Renal cortex interstitium (tissue), 15 donors: ENCODE data around the gene IVD. TPM values are rescaled to one million over a fixed set of nuclear protein-coding genes. Genes with fewer than 3 reads are reported as not detected.

Experiments used
- DNase-seq, 11 donors: peaks; one replicate each; pipeline ENCODE4 v3.0.0-alpha.2; 2013; ENCODE audit warnings: low read depth in 9 of 11, low spot score in 4 of 11; ENCODE audit errors: extremely low read depth in 1 of 11
- long read RNA-seq, 16 experiments: transcript quantifications; one replicate each; lab custom pipeline, GENCODE V29; 2026
- polyA plus RNA-seq, 3 donors: library from polyadenylated mRNA; unstranded; fragments of 120-200 nt; gene quantifications; one replicate each; pipeline ENCODE4 v1.2.1, GENCODE V29; 2013; ENCODE audit not compliant: insufficient read length in 3 of 3

IVD gene
- 10 to 100 TPM; 74.5 to 94.5 (median 76.0) TPM for polyA plus RNA-seq
- long read RNA-seq, donor 1, partial matches to known transcripts = 0 of 4 reads
- long read RNA-seq, donor 1, other reads (novel, unspliced or antisense) = 0 of 4 reads
- long read RNA-seq, donor 2, transcript IVD-206 (12 exons, 1,809 nt) = major isoform, 10 of 10 reads
- long read RNA-seq, donor 2, partial matches to known transcripts = 0 of 10 reads
- long read RNA-seq, donor 2, other reads (novel, unspliced or antisense) = 0 of 10 reads
- long read RNA-seq, donor 3, transcript IVD-206 (12 exons, 1,809 nt) = major isoform, 16 of 17 reads
- long read RNA-seq, donor 3, partial matches to known transcripts = 0 of 17 reads
- long read RNA-seq, donor 3, other reads (novel, unspliced or antisense) = 0 of 17 reads
- long read RNA-seq, donor 4, transcript IVD-206 (12 exons, 1,809 nt) = major isoform, 6 of 14 reads
- long read RNA-seq, donor 4, partial matches to known transcripts = 5 of 14 reads
- long read RNA-seq, donor 4, other reads (novel, unspliced or antisense) = 0 of 14 reads
- long read RNA-seq, donor 5 = 0 reads
- long read RNA-seq, donor 6, transcript IVD-206 (12 exons, 1,809 nt) = major isoform, 5 of 5 reads
- long read RNA-seq, donor 6, partial matches to known transcripts = 0 of 5 reads
- long read RNA-seq, donor 6, other reads (novel, unspliced or antisense) = 0 of 5 reads
- long read RNA-seq, donor 7, partial matches to known transcripts = 13 of 15 reads
- long read RNA-seq, donor 7, other reads (novel, unspliced or antisense) = 0 of 15 reads
- long read RNA-seq, donor 8 = 0 reads
- long read RNA-seq, donor 9, transcript IVD-206 (12 exons, 1,809 nt) = major isoform, 7 of 8 reads
- long read RNA-seq, donor 9, partial matches to known transcripts = 0 of 8 reads
- long read RNA-seq, donor 9, other reads (novel, unspliced or antisense) = 0 of 8 reads
- long read RNA-seq, donor 10, transcript IVD-206 (12 exons, 1,809 nt) = major isoform, 8 of 13 reads
- long read RNA-seq, donor 10, partial matches to known transcripts = 5 of 13 reads
- long read RNA-seq, donor 10, other reads (novel, unspliced or antisense) = 0 of 13 reads
- long read RNA-seq, donor 11, transcript IVD-206 (12 exons, 1,809 nt) = major isoform, 11 of 17 reads
- long read RNA-seq, donor 11, partial matches to known transcripts = 5 of 17 reads
- long read RNA-seq, donor 11, other reads (novel, unspliced or antisense) = 0 of 17 reads
- long read RNA-seq, donor 12, partial matches to known transcripts = 0 of 1 reads
- long read RNA-seq, donor 12, other reads (novel, unspliced or antisense) = 0 of 1 reads
- long read RNA-seq, donor 13 = 0 reads
- long read RNA-seq, donor 14, partial matches to known transcripts = 0 of 5 reads
- long read RNA-seq, donor 14, other reads (novel, unspliced or antisense) = 0 of 5 reads
- long read RNA-seq, donor 15, partial matches to known transcripts = 0 of 1 reads
- long read RNA-seq, donor 15, other reads (novel, unspliced or antisense) = 0 of 1 reads
- long read RNA-seq, donor 16, transcript IVD-206 (12 exons, 1,809 nt) = major isoform, 17 of 38 reads
- long read RNA-seq, donor 16, partial matches to known transcripts = 9 of 38 reads
- long read RNA-seq, donor 16, other reads (novel, unspliced or antisense) = 8 of 38 reads

DNA sequence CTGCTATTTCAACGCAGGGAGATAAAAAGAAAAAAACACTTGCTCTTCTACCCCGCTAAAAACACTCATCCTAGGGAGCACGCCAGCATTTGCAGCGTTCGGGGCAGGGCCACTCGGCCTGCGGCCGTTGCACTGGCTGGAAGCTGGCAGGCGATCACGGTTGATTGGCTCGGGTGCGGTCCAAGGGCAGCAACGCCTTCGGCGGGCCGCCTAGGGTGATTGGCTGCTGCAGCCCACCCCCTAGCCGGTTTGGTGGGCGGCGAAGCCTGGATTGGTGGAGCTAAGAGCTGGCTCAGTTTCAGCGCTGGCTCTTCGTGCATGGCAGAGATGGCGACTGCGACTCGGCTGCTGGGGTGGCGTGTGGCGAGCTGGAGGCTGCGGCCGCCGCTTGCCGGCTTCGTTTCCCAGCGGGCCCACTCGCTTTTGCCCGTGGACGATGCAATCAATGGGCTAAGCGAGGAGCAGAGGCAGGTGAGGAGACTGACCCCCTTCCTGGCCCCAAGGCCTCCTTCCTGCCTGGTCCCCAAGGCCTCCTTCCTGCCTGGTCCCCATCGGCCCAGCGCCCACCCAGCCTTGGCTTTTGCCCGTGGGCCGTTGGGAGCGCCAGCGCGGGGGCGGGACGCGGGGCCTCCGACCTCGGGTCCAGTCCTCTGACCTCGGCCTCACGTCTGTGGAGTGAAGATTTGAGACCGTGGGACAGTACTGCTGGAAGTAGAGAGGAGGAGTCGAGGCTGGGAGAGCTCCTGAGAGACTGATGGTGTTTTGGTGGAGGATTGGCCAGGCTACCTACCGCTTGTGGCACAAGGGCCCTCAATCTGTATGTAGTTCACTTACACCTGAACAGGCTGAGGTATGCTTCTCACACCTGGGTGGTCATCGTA, at the start of gene IVD:
Gene IVD (plus strand): TSS at position 295 of the 881 bp plus-strand sequence. CDS start 33 bp downstream, at position 328.
- DNase-seq = peak; percentile 77 to 94 (median 90)

DNA sequence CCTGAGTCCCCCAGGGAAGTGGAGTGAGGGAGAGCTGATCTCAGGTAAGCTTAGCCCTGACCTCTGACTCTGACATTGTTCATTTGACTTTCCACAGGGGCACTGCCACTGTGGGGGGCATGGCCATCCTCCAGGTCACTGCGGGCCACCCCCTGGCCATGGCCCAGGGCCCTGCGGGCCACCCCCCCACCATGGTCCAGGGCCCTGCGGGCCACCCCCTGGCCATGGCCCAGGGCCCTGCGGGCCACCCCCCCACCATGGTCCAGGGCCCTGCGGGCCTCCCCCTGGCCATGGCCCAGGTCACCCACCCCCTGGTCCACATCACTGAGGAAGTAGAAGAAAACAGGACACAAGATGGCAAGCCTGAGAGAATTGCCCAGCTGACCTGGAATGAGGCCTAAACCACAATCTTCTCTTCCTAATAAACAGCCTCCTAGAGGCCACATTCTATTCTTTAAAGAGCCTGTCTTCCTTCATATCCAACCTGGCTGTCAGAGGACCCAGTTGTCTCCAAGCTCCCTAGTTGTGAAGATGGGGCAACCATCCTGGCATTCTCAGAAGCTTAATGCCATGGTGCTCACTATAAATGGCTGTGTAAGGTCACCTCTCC, 49.5 kb upstream of the IVD start:
- no peak for DNase-seq

DNA sequence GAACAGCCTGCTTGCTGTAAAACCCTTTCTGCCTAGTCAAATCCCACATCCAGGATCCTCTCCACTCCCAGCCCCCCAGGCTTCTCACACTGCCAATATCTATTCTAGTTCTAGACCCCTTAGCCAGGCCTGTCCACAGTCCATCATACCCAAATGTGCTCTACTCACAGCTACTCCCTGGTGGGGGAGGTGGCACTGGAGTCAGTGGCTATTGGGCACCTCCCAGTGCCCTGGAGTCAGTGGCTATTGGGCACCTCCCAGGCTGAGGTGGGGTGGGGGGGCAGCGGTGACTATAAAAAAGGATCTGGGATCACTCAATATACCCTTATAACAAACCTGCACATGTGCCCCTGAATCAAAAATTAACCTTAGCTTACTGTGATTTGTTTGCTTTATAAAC, 48.3 kb upstream of the IVD start:
- no peak for DNase-seq

DNA sequence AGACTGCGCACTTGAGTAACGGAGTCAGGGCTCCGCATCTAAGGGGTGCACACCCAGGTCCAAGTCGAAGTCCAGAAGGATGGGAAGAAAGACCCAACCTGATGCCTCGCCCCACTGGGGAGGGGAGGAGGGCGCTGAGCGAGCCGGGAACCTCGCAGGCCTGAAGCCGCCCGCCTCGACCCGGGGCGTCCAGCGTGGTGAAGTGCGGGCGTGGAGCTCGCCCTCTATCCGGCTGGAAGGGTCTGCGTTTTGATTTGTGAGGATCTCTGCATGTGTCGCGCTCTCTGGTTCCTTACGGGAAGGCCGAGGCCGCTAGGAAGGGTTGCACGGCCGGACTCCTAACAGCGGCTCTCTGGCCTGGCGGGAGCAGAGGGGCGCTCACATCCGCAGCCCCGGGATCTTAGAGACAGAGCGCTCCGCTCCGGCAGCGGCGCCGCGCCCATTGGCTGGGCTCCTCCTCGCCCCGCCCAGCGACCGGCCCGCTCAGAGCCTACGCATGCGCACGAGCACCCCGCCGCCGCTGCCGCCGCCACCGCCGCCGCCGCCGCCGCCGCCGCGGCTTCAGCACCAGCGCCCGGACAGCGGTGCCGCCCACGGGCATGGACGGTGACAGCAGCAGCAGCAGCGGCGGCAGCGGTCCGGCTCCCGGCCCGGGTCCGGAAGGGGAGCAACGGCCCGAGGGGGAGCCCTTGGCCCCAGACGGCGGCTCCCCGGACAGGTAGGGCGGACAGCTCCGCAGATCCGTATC, 47.7 kb upstream of the IVD start, which contains the start of gene DISP2:
Gene DISP2 (plus strand): TSS at position 497 of the 748 bp plus-strand sequence. CDS start 103 bp downstream, at position 600.
- DNase-seq = peak in 6 of 11 donors; percentile 64 to 75 (median 70)

DNA sequence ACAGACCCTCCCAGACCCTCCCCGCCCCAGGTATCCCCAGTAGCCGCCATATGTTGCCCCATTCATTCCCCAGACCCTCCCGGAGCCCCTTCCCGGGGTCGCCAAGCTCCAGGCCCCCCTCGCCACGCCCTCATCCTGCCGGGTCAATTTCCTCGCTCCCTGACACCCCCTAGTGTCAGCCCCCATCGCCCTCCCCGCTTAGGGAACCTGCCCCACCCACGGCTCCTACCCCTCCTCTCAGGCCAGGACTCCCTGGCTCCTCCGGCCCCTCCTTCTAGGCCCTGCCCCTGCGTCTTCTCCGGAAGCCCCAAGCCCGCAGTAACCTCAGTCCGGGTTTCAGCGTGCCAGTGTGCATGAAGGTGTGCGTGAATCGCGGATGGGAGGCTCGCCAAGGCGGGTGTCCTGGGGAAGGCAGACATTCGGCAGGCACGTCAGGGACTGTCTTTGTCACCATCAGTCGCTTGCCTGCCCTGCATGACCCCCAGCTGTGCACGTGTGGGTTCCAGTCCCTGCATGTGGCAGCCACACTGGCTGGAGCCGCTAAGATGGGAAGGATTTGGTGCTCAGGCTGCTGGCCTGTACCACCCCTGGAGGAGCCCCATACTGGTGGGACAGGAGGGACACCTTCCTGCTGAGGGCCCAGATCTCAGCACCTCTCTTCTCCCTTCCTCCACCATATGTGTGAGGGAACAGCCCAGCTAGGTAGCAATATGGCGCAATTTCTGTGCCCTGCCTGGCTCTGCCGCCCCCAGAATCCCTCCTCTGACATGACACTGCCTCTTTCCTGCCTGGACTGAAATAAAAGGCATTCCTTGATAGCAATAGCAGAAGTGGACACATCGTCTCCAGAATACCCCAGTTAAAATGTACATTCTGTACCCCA, 46.9 kb upstream of the IVD start:
- no peak for DNase-seq

DNA sequence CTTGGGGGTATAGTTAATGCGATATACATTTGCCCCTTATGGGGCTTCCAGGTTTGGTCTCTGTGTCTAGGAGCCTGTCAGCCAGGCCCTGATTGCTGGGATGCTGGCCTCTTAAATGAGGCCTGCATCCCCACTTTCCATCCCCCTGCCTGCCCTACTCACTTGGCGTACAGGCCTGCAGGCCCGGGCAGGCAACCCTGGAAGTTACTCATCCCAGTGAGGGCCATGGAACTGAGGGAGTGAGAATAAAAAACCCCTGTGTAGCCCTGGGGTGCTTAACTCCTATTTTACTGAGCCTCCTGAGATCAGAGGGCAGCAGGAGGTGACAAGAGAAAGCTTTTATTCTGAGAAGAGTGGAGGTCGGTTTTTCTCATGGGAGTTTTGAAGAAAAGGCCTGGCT, 45.6 kb upstream of the IVD start:
- DNase-seq = no peak

DNA sequence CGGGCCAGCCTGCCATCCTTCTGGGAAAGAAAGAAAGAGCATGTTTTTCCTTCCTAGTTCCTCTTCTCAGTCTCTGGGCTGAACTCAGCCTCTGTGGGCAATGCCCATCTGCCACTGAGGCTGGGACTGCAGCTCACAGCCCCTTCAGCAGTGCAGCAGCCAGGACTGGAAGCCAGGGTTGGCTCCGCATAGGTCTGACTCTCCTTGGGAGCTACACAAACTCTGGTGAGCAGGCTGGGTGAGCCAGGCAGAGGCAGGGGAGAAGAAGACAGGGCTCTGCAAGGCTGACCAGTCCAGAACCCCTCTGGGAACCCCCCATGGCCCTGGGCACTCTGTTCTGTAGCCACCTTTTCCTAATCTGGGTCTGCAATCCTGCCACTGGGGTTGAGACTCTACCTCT, 44.0 kb upstream of the IVD start:
- no peak for DNase-seq

DNA sequence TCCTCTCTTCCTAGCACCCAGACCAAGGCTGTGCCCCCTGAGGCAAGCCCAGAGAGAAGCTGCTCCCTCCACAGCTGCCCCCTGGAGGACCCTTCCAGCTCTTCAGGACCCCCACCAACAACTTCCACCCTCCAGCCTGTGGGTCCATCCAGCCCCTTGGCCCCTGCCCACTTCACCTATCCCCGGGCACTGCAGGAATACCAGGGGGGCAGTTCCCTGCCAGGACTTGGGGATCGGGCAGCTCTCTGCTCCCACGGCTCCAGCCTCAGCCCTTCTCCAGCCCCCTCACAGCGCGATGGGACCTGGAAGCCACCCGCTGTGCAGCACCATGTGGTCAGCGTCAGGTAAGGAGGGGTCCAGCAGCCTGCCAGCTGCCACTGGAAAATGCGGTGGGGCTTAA, 42.0 kb upstream of the IVD start:
- no peak for DNase-seq

DNA sequence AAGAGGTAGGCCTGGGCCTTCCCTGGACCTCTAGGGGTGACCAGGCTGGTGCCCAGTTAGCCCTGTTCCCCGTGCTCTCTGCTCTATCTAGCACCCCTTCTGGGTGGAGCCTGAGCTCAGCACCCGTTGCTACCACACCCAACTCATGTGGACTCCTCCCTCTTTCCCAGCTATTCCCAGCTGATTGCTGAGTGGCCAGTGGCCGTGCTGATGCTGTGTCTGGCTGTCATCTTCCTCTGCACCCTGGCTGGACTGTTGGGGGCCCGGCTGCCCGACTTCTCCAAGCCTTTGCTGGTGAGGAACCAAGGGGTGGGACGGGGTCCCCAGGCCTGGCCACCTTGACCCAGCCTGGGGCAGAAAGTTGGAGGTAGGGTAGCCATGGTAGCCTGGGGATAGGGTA, 41.3 kb upstream of the IVD start:
- no peak for DNase-seq

DNA sequence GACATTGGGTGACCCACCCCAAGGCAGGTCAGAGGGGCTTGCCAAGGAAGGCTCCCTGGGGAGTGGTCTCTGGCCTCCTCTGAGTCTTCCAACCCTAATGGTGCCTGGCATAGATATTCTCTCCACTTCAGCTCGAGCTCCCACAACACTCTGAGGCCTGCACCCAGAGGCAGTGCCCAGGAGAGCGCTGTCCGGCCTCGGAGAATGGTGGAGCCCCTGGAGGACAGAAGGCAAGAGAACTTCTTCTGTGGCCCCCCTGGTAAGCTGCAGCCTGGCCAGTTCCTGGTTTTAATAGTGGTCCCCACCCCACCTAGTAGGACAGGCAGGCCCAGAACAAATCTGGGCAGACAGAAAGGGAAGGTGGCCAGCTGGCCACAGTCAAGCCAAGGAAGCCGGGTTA, 40.6 kb upstream of the IVD start:
- no peak for DNase-seq

DNA sequence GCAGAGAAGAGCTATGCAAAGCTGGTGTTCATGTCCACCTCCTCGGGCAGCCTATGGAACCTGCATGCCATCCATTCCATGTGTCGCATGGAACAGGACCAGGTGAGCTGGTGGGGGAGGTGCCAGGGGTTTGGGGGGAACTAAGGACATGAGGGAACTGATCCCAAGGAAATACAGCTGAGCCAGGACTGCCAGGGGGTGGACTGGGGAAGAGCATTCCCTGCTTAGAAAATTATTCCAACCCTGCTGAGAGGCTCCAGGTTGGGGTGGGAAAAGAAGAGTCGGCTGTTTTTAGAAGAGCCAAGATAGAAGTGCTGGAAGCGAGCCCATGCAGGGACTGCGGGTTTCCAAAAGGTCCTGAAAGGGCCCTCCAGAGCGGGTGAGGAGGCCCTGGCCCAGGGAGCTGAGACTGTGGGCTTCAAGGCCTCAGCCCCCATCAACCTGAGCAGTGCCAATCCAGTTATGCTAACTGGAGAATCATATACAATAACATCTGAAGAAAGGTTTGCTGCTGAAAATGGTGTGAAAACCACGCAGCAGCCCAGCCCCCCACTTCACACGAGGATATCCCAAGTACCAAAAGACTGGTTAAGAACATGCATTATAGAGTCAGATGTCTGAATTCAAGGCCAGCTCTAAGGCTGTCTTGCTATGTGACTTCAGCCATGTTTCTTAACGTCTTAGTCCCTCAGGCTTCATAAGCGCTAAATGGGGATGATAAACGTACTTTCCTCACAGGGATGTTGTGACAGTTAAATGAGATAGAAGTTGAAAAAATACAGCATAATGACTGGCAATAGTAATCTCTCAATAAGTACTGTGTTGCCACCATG, 39.8 kb upstream of the IVD start:
- DNase-seq = no peak

DNA sequence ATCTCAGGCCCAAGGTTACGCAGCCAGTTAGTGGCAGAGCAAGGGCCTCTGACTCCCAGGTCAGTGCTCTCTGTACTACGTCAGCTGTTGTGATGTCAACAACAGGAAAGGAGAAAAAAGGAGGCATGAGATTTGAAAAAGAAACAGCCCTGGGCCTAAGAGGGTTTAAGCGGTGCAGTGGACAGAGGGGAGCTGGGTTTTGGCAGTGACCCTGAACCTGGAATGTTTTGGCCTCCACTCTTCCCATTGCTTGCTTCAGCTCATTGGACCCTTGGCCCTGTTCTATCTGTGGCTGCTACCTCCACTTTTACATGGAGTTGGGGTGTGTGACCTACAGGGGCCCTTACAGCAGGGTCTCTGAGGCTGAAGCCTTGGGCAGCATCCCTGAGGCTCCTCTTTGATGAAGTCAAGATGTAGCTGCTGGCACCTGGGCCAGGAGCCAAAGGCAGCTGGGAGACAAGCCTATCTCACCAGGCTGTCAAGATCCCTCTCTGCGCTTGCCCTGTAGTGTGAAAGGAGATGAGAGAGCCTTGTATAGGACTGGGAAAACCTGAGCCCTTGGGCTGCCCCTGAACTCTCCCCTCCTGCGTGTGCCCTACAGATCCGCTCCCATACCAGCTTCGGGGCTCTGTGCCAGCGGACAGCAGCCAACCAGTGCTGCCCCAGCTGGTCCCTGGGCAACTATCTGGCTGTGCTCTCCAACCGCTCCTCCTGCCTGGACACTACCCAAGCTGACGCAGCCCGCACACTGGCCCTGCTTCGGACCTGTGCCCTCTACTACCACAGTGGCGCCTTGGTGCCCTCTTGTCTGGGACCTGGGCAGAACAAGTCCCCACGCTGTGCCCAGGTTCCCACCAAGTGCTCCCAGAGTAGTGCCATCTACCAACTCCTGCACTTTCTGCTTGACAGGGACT, 38.9 kb upstream of the IVD start:
- DNase-seq = no peak

DNA sequence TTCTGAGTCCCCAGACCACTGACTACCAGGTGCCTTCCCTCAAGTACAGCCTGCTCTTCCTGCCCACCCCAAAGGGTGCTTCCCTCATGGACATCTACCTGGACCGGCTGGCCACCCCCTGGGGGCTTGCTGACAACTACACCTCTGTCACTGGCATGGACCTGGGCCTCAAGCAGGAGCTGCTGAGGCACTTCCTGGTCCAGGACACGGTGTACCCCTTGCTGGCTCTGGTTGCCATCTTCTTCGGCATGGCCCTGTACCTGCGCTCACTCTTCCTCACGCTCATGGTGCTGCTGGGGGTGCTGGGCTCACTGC, 38.3 kb upstream of the IVD start:
- DNase-seq = no peak
